ENCODE data around the gene SDC1. TPM values are rescaled to one million over a fixed set of nuclear protein-coding genes. Genes with fewer than 3 reads are reported as not detected.

Gene SDC1
- polyA plus RNA-seq, 2 donors, result 239 to 334 TPM

GRCh38 chr2:20181761-20182160 lies 43.2 kb downstream of the SDC1 start:
- Histone ChIP-seq H3K27me3 (ENCODE audit: control insufficient read depth in 1 of 2, insufficient read depth in 2 of 2, low read length in 2 of 2) (no peaks in the 10 kb centered on the region), H3K9me3 (ENCODE audit: control insufficient read depth in 2 of 2, insufficient read depth in 1 of 2, low read depth in 1 of 2, low read length in 1 of 2) (no peaks in the 10 kb centered on the region), H3K4me1 (ENCODE audit: control insufficient read depth in 2 of 2, insufficient read depth in 2 of 2, low read length in 1 of 2) (peaks cover 6 to 38% of the 10 kb centered on the region in 2 donors), H3K27ac (ENCODE audit: low read depth in 2 of 2, low read length in 1 of 2) (peak overlapping the region; percentile 52 to 89), H3K36me3 (ENCODE audit: control insufficient read depth in 2 of 2, insufficient read depth in 2 of 2, low read length in 1 of 2) (no peaks in the 10 kb centered on the region), H3K4me3 (ENCODE audit: low read depth in 1 of 2, low read length in 2 of 2) (no peak overlapping the region)
- WGBS, 2 donors, result 89 to 91% methylated on average over 7 of the region's 7 CpGs

- 95 to 97% methylated on average over 17 of the region's 17 CpGs for WGBS, 2 donors
- H3K27ac ChIP-seq (ENCODE audit: low read depth in 2 of 2, low read length in 1 of 2), result peak overlapping the region; percentile 95 to 96
- no peaks in the 10 kb centered on the region for H3K36me3 ChIP-seq (ENCODE audit: control insufficient read depth in 2 of 2, insufficient read depth in 2 of 2, low read length in 1 of 2)
- H3K4me3 ChIP-seq (ENCODE audit: low read depth in 1 of 2, low read length in 2 of 2), result no peak overlapping the region
- H3K27me3 ChIP-seq (ENCODE audit: control insufficient read depth in 1 of 2, insufficient read depth in 2 of 2, low read length in 2 of 2), result no peaks in the 10 kb centered on the region
- H3K4me1 ChIP-seq (ENCODE audit: control insufficient read depth in 2 of 2, insufficient read depth in 2 of 2, low read length in 1 of 2), result peaks cover 6 to 38% of the 10 kb centered on the region in 2 donors
- no peaks in the 10 kb centered on the region for H3K9me3 ChIP-seq (ENCODE audit: control insufficient read depth in 2 of 2, insufficient read depth in 1 of 2, low read depth in 1 of 2, low read length in 1 of 2)
These were observed 44.0 kb downstream of the SDC1 start for GRCh38 chr2:20180676-20181648.

DNA sequence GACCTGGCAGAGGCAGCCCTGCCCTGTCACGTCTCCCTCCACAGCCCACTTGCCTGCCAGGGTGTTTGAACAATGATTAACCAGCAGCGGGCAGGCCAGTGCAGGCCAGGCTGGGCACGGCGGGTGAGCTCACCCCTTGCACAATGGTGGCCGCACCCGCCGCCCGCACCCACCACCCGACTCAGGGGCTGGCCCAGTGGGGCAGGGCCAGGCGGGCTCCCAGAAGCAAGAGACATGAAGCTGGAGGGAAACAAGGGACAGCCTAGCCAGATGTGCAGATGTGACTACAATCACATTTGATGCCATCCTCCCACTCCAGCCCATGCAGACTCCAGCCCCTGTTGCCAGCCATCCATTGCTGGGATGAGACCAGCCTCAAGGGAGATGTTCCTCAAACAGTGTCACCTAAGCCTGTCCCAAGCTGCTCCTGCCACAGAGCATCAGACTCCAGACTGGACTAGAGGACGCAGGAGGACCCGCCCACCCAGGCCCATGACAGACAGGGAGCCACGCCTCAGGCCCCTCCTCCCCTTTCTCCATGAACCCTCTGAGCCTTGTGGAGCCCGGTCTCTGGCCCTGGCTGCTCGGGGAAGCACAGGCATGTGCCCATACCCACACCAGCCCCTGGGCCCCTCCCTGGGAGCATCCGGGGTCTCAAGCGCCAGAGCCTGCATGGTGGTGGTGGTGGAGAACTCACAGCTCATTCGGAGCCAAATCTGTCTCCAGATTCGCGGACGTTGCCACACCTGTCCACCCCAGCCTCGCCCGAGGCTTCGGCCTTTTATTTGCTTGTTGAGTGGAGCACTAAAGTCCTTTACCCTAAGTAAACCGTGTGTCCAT lies 45.0 kb downstream of the SDC1 start:
- Histone ChIP-seq H3K9me3 (ENCODE audit: control insufficient read depth in 2 of 2, insufficient read depth in 1 of 2, low read depth in 1 of 2, low read length in 1 of 2) (no peaks in the 10 kb centered on the region), H3K36me3 (ENCODE audit: control insufficient read depth in 2 of 2, insufficient read depth in 2 of 2, low read length in 1 of 2) (no peaks in the 10 kb centered on the region), H3K4me3 (ENCODE audit: low read depth in 1 of 2, low read length in 2 of 2) (no peak overlapping the region), H3K27ac (ENCODE audit: low read depth in 2 of 2, low read length in 1 of 2) (peak overlapping the region; percentile 95 to 96), H3K4me1 (ENCODE audit: control insufficient read depth in 2 of 2, insufficient read depth in 2 of 2, low read length in 1 of 2) (peaks cover 6 to 32% of the 10 kb centered on the region in 2 donors), H3K27me3 (ENCODE audit: control insufficient read depth in 1 of 2, insufficient read depth in 2 of 2, low read length in 2 of 2) (no peaks in the 10 kb centered on the region)
- WGBS, 2 donors, result 50 to 58% methylated on average over 20 to 25 of the region's 25 CpGs

- WGBS, 2 donors, result 35 to 46% methylated on average over 3 of the region's 3 CpGs
These were observed 45.5 kb downstream of the SDC1 start for GRCh38 chr2:20179466-20179754.

DNA sequence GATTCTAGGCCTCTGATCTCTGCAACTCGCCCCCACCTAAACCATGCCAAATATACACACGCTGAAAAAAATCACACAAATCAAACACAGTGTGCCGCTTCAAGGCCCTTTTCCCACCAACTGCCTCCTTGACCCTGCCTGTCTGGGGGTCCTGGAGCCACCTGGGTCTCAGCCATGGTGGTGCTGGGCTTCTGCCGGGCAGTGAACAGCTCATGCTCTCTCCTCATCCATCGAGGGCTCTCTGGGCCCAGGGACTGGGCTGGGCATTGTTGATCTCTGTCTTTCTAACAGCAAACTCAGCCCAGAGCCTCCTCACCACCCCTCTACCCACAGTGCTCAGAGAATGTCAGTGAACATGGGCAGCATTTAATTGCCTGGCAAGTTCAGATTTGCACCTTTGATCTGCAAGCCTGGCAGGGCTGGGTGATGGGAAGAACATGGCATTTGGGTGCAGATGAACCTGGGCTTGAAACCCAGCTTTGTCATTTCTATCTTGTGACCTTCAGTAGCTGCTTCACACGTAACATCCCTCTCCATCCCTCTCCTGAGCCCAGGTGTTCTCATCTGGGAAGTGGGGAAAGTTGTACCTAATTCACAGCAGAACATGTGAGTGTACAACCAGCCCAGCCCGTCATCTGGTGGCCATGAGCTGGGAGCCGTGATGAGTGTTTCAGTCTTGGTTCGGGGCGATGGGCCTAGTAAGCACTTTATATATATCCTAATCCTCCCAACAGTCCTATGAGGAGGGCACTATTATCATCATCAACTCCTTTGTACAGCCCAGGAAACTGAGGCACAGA lies 46.1 kb downstream of the SDC1 start:
- 56 to 67% methylated on average over 10 of the region's 10 CpGs for WGBS, 2 donors
- peaks cover 4 to 30% of the 10 kb centered on the region in 2 donors for H3K4me1 ChIP-seq (ENCODE audit: control insufficient read depth in 2 of 2, insufficient read depth in 2 of 2, low read length in 1 of 2)
- H3K9me3 ChIP-seq (ENCODE audit: control insufficient read depth in 2 of 2, insufficient read depth in 1 of 2, low read depth in 1 of 2, low read length in 1 of 2), result no peaks in the 10 kb centered on the region
- no peak overlapping the region for H3K4me3 ChIP-seq (ENCODE audit: low read depth in 1 of 2, low read length in 2 of 2)
- no peaks in the 10 kb centered on the region for H3K27me3 ChIP-seq (ENCODE audit: control insufficient read depth in 1 of 2, insufficient read depth in 2 of 2, low read length in 2 of 2)
- H3K27ac ChIP-seq (ENCODE audit: low read depth in 2 of 2, low read length in 1 of 2), result peak overlapping the region; percentile 95 to 96
- no peaks in the 10 kb centered on the region for H3K36me3 ChIP-seq (ENCODE audit: control insufficient read depth in 2 of 2, insufficient read depth in 2 of 2, low read length in 1 of 2)

More at GRCh38 chr2:20179466-20179754, 45.5 kb downstream of the SDC1 start:
- Histone ChIP-seq H3K4me1 (ENCODE audit: control insufficient read depth in 2 of 2, insufficient read depth in 2 of 2, low read length in 1 of 2) (peaks cover 6 to 30% of the 10 kb centered on the region in 2 donors), H3K27ac (ENCODE audit: low read depth in 2 of 2, low read length in 1 of 2) (peak overlapping the region; percentile 95 to 96), H3K27me3 (ENCODE audit: control insufficient read depth in 1 of 2, insufficient read depth in 2 of 2, low read length in 2 of 2) (no peaks in the 10 kb centered on the region), H3K9me3 (ENCODE audit: control insufficient read depth in 2 of 2, insufficient read depth in 1 of 2, low read depth in 1 of 2, low read length in 1 of 2) (no peaks in the 10 kb centered on the region), H3K36me3 (ENCODE audit: control insufficient read depth in 2 of 2, insufficient read depth in 2 of 2, low read length in 1 of 2) (no peaks in the 10 kb centered on the region), H3K4me3 (ENCODE audit: low read depth in 1 of 2, low read length in 2 of 2) (no peak overlapping the region)

DNA sequence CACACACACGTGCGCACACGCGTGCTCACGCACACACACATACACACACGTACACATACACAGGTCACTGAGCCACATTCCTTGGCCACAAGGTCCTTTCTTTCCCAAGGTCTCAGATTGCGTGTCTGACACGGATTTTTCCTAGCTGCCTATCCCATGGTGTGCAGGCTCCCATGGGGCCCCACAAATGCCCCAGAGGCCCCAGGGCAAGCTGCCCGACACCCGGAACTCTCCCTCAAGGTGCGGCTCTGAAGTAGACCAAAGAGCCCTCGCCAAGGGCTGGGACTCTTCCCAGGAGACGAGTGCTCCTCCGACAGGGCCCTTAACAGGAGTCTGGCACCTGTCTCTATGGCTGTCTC lies 46.7 kb downstream of the SDC1 start:
- Histone ChIP-seq H3K27ac (ENCODE audit: low read depth in 2 of 2, low read length in 1 of 2) (peak overlapping the region; percentile 95 to 96), H3K9me3 (ENCODE audit: control insufficient read depth in 2 of 2, insufficient read depth in 1 of 2, low read depth in 1 of 2, low read length in 1 of 2) (no peaks in the 10 kb centered on the region)

DNA sequence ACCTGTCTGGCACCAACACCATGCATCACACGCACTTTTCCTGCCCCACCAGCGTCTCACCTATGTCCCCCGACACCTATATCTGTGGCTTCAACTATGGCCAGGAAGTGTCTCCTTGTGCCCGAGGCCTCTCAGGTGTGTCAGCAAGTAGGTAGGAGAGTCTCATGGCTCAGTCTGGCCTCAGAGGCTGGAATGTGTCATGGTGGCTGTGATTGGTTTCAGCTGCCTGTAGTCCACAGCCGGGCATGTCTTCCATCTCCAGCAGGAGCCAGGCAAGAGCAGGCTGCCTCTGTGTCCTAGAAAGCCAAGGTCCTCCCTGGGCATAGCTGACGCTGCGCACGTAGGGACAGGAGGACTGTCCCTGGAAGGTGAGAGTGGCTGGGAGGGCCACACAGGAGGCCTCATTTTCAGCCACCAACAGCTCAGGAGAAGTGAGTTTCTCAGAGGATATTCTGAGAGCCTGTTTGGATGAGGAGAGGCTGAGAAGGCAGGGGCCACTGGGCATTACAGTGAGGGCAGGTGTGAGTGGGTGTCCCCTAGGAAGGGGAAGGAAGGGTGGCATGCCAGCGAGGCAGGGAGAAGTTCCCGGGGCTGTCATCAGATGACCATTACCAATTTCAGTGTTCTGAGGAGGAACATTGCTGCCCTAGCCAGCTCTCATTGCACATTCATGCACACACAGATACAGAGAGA lies 47.2 kb downstream of the SDC1 start:
- H3K27ac ChIP-seq (ENCODE audit: low read depth in 2 of 2, low read length in 1 of 2), result peak overlapping the region; percentile 95 to 96
- no peaks in the 10 kb centered on the region for H3K36me3 ChIP-seq (ENCODE audit: control insufficient read depth in 2 of 2, insufficient read depth in 2 of 2, low read length in 1 of 2)
- WGBS, 2 donors, result 89 to 90% methylated on average over 10 of the region's 10 CpGs
- peaks cover 6 to 35% of the 10 kb centered on the region in 2 donors for H3K4me1 ChIP-seq (ENCODE audit: control insufficient read depth in 2 of 2, insufficient read depth in 2 of 2, low read length in 1 of 2)
- H3K9me3 ChIP-seq (ENCODE audit: control insufficient read depth in 2 of 2, insufficient read depth in 1 of 2, low read depth in 1 of 2, low read length in 1 of 2), result no peaks in the 10 kb centered on the region
- no peak overlapping the region for H3K4me3 ChIP-seq (ENCODE audit: low read depth in 1 of 2, low read length in 2 of 2)
- H3K27me3 ChIP-seq (ENCODE audit: control insufficient read depth in 1 of 2, insufficient read depth in 2 of 2, low read length in 2 of 2), result no peaks in the 10 kb centered on the region

More for the DNA sequence above, 46.7 kb downstream of the SDC1 start:
- H3K36me3 ChIP-seq (ENCODE audit: control insufficient read depth in 2 of 2, insufficient read depth in 2 of 2, low read length in 1 of 2), result no peaks in the 10 kb centered on the region
- WGBS, 2 donors, result 60 to 69% methylated on average over 14 of the region's 14 CpGs
- H3K4me3 ChIP-seq (ENCODE audit: low read depth in 1 of 2, low read length in 2 of 2), result no peak overlapping the region
- H3K27me3 ChIP-seq (ENCODE audit: control insufficient read depth in 1 of 2, insufficient read depth in 2 of 2, low read length in 2 of 2), result no peaks in the 10 kb centered on the region
- peaks cover 6 to 35% of the 10 kb centered on the region in 2 donors for H3K4me1 ChIP-seq (ENCODE audit: control insufficient read depth in 2 of 2, insufficient read depth in 2 of 2, low read length in 1 of 2)

DNA sequence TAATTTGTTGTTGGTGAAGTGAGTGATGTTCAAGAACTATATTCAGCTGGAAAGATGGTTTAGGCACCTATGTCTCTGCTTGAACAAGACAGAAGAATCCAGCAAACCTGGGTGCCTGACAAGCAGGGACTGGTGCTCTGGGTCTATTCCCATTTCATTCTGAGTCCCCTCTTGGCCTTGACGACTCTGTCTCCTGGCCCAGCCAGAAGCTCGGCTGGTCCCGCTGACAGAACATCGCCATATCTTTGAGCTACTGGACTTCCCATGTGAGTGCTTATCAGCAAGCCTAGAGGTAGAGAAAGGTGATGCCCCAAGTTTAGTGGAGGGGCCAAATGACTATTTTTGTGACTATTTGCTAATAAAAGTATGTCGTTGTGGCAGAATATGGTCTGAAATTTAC lies 48.2 kb downstream of the SDC1 start:
- H3K4me1 ChIP-seq (ENCODE audit: control insufficient read depth in 2 of 2, insufficient read depth in 2 of 2, low read length in 1 of 2), result peaks cover 6 to 38% of the 10 kb centered on the region in 2 donors
- H3K36me3 ChIP-seq (ENCODE audit: control insufficient read depth in 2 of 2, insufficient read depth in 2 of 2, low read length in 1 of 2), result no peaks in the 10 kb centered on the region
- no peaks in the 10 kb centered on the region for H3K9me3 ChIP-seq (ENCODE audit: control insufficient read depth in 2 of 2, insufficient read depth in 1 of 2, low read depth in 1 of 2, low read length in 1 of 2)
- H3K27ac ChIP-seq (ENCODE audit: low read depth in 2 of 2, low read length in 1 of 2), result peak overlapping the region in 1 of 2 donors; percentile 70
- H3K4me3 ChIP-seq (ENCODE audit: low read depth in 1 of 2, low read length in 2 of 2), result no peak overlapping the region
- H3K27me3 ChIP-seq (ENCODE audit: control insufficient read depth in 1 of 2, insufficient read depth in 2 of 2, low read length in 2 of 2), result no peaks in the 10 kb centered on the region
- 71 to 75% methylated on average over 5 of the region's 5 CpGs for WGBS, 2 donors
